Osteoblast (primary cell): ENCODE measurements around the gene ANKRD26. TPM values are rescaled to one million over a fixed set of nuclear protein-coding genes. Genes with fewer than 3 reads are reported as not detected.

Experiments used
- DNase-seq: peaks from one replicate; pipeline ENCODE4 v3.0.0; 2011; ENCODE audit warnings: low spot score, mixed read lengths; ENCODE audit not compliant: insufficient read length; ENCODE audit errors: missing footprints
- H2AFZ ChIP-seq: 2 replicates; pipeline ENCODE4 v1.6.0; 2011; ENCODE audit warnings: mild to moderate bottlenecking, low read length
- H3K27ac ChIP-seq: 2 replicates; pipeline ENCODE4 v1.5.1; 2011; ENCODE audit warnings: mild to moderate bottlenecking, low read depth, low read length, moderate library complexity
- H3K27me3 ChIP-seq: 2 replicates; pipeline ENCODE4 v1.6.0; 2012; ENCODE audit warnings: mild to moderate bottlenecking, control low read depth, inconsistent platforms, low read length, moderate library complexity; ENCODE audit not compliant: insufficient read depth
- H3K36me3 ChIP-seq: 2 replicates; pipeline ENCODE4 v1.5.1; 2011; ENCODE audit warnings: mild to moderate bottlenecking, low read length, control low read depth, moderate library complexity; ENCODE audit not compliant: insufficient read depth
- H3K4me1 ChIP-seq: 2 replicates; pipeline ENCODE4 v1.5.1; 2011; ENCODE audit warnings: mild to moderate bottlenecking, low read length, control low read depth, moderate library complexity; ENCODE audit not compliant: insufficient read depth
- H3K4me2 ChIP-seq: 2 replicates; pipeline ENCODE4 v1.6.0; 2011; ENCODE audit warnings: mild to moderate bottlenecking, low read length; ENCODE audit not compliant: insufficient read depth
- H3K4me3 ChIP-seq: fragments of 200-600 bp; sonication (generic); 3 replicates; pipeline ENCODE4 v1.5.1; 2012; ENCODE audit warnings: mild to moderate bottlenecking, low read length, inconsistent platforms; ENCODE audit not compliant: insufficient read depth
- H3K79me2 ChIP-seq: 2 replicates; pipeline ENCODE4 v1.6.0; 2012; ENCODE audit warnings: mild to moderate bottlenecking, low read length, control low read depth, inconsistent platforms; ENCODE audit not compliant: insufficient read depth
- H3K9me3 ChIP-seq: 2 replicates; pipeline ENCODE4 v1.5.1; 2011; ENCODE audit warnings: low read depth, low read length, control low read depth
- H4K20me1 ChIP-seq: 2 replicates; pipeline ENCODE4 v1.6.0; 2012; ENCODE audit warnings: mild to moderate bottlenecking, low read length, control low read depth; ENCODE audit not compliant: insufficient read depth
- CTCF ChIP-seq: IDR thresholded peaks from 2 replicates; pipeline ENCODE4 v1.5.1; 2011; ENCODE audit warnings: mild to moderate bottlenecking, low read depth, low read length, moderate library complexity; ENCODE audit errors: extremely low read depth
- total RNA-seq: library from RNA; depleted of rRNA; stranded (reverse); fragments of >200 nt; gene quantifications from 2 replicates; pipeline ENCODE4 v1.2.3, GENCODE V29; 2012

Gene ANKRD26
- total RNA-seq, 1 donor, result 10.9 TPM

DNA sequence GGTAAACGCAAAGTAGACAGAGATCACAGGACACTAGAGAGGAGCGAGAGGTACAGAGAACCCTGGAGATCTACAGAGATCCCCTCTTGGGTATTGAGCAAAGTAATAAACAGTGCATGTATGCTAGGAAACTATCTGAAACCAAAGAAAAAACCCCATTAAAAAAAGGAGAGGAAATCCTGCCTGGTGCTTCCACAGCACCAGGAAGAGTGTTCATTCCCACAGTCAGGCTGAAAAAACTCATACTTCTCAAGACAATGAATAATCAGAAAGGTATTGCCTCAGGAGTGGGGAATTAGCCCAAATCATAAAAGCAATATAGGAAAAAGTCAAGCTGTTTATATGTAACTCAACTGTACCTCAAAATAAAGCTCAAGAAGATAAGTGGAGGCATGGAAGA lies 59.1 kb downstream of the ANKRD26 start:
- no peak overlapping the region for H3K4me2 ChIP-seq
- no peaks in the 10 kb centered on the region for H3K27me3 ChIP-seq
- no peak for DNase-seq
- no peaks in the 10 kb centered on the region for H3K4me1 ChIP-seq
- no peak for TF ChIP-seq CTCF
- no peaks in the 10 kb centered on the region for H3K9me3 ChIP-seq
- H4K20me1 ChIP-seq, result no peaks in the 10 kb centered on the region
- H3K36me3 ChIP-seq, result peaks cover 13% of the 10 kb centered on the region
- H3K79me2 ChIP-seq, result no peaks in the 10 kb centered on the region
- no peak overlapping the region for H3K27ac ChIP-seq
- no peak overlapping the region for H3K4me3 ChIP-seq
- H2AFZ ChIP-seq, result no peak overlapping the region

- H3K27me3 ChIP-seq, result no peaks in the 10 kb centered on the region
- no peak overlapping the region for H3K27ac ChIP-seq
- no peak overlapping the region for H3K4me2 ChIP-seq
- no peaks in the 10 kb centered on the region for H3K79me2 ChIP-seq
- no peak overlapping the region for H3K4me3 ChIP-seq
- H4K20me1 ChIP-seq, result no peaks in the 10 kb centered on the region
- H2AFZ ChIP-seq, result no peak overlapping the region
- no peaks in the 10 kb centered on the region for H3K9me3 ChIP-seq
- no peak for DNase-seq
- H3K4me1 ChIP-seq, result no peaks in the 10 kb centered on the region
- peaks cover 6% of the 10 kb centered on the region for H3K36me3 ChIP-seq
- TF ChIP-seq CTCF, result no peak
These were observed 62.1 kb downstream of the ANKRD26 start for GRCh38 chr10:27038168-27038567.

GRCh38 chr10:27035163-27035562 lies 65.1 kb downstream of the ANKRD26 start:
- Histone ChIP-seq H3K4me3 (no peak overlapping the region), H4K20me1 (no peaks in the 10 kb centered on the region), H3K4me2 (peak overlapping the region; percentile 6), H3K27me3 (no peaks in the 10 kb centered on the region), H3K4me1 (no peaks in the 10 kb centered on the region), H3K27ac (no peak overlapping the region), H3K79me2 (no peaks in the 10 kb centered on the region), H3K36me3 (peaks cover 6% of the 10 kb centered on the region), H3K9me3 (no peaks in the 10 kb centered on the region), H2AFZ (peak overlapping the region; percentile 8)
- no peak for TF ChIP-seq CTCF
- no peak for DNase-seq

GRCh38 chr10:27030060-27030459 lies 70.2 kb downstream of the ANKRD26 start:
- Histone ChIP-seq H3K4me2 (no peak overlapping the region), H3K4me3 (no peak overlapping the region), H3K27ac (no peak overlapping the region), H3K27me3 (no peaks in the 10 kb centered on the region), H3K36me3 (peaks cover 6% of the 10 kb centered on the region), H3K79me2 (no peaks in the 10 kb centered on the region), H3K9me3 (no peaks in the 10 kb centered on the region), H4K20me1 (no peaks in the 10 kb centered on the region), H2AFZ (no peak overlapping the region), H3K4me1 (no peaks in the 10 kb centered on the region)
- DNase-seq, result no peak
- no peak for TF ChIP-seq CTCF
